ENCODE data around the gene AMPD2.

DNA sequence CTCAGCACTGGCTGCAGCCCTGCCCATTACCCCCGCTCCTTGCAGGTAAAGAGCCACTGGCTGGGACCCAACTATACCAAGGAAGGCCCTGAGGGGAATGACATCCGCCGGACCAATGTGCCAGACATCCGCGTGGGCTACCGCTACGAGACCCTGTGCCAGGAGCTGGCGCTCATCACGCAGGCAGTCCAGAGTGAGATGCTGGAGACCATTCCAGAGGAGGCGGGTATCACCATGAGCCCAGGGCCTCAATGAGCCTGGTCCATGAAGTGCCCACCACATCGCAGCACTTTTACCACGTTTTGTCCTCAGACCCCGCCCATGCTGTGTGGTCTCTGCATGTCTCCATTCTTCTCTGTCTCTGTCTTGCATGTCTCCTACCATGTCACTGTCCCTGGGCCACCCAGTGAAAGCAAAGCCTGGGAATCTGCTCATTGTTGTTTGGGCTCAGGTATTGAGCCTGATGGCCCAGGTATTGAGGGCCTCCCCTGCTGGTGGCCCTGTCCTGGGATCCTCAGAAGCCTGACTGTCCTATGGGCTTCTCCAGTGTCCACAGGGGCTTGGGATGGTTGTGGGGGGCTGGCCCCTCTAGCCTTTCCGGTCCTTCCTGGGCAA, 11.4 kb downstream of the AMPD2 start:
- TF ChIP-seq, protein P1, sequence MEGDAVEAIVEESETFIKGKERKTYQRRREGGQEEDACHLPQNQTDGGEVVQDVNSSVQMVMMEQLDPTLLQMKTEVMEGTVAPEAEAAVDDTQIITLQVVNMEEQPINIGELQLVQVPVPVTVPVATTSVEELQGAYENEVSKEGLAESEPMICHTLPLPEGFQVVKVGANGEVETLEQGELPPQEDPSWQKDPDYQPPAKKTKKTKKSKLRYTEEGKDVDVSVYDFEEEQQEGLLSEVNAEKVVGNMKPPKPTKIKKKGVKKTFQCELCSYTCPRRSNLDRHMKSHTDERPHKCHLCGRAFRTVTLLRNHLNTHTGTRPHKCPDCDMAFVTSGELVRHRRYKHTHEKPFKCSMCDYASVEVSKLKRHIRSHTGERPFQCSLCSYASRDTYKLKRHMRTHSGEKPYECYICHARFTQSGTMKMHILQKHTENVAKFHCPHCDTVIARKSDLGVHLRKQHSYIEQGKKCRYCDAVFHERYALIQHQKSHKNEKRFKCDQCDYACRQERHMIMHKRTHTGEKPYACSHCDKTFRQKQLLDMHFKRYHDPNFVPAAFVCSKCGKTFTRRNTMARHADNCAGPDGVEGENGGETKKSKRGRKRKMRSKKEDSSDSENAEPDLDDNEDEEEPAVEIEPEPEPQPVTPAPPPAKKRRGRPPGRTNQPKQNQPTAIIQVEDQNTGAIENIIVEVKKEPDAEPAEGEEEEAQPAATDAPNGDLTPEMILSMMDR (IDR thresholded peaks at IDR 0.05; ENCODE audit: insufficient read depth, low read length, poor library complexity, severe bottlenecking): no peak
- no peak for TF ChIP-seq EZH2phosphoT487 (conservative IDR thresholded peaks at IDR 0.05; ENCODE audit: low read length)

Measured in SU-DHL-6 (cell line).